AG04450 (cell line): Measurements from ENCODE around the gene CFAP68. TPM values are rescaled to one million over a fixed set of nuclear protein-coding genes. Genes with fewer than 3 reads are reported as not detected.

Source experiments
- CTCF ChIA-PET: fragments of 300-600, 350-600 bp; formaldehyde crosslinking; extraction: SDS; loops from one replicate; lab custom pipeline; 2022; ENCODE audit warnings: antibody characterized with exemption, inconsistent platforms; lab: Charles Lee
- POLR2A ChIA-PET: fragments of 350-600 bp; formaldehyde crosslinking; extraction: SDS; loops from one replicate; lab custom pipeline; 2021; ENCODE audit warnings: antibody characterized with exemption, inconsistent platforms; lab: Yijun Ruan, JAX
- DNase-seq: peaks from one replicate; pipeline ENCODE4 v3.0.0-alpha.2; 2011; ENCODE audit warnings: low read depth, low spot score
- H3K27ac ChIP-seq: one replicate; pipeline ENCODE4 v1.5.1; 2012; ENCODE audit warnings: low read depth, low read length, control low read depth
- H3K27me3 ChIP-seq: one replicate; pipeline ENCODE4 v1.6.0; 2012; ENCODE audit warnings: low read length; ENCODE audit not compliant: control insufficient read depth, insufficient read depth
- H3K4me3 ChIP-seq: 2 replicates; pipeline ENCODE4 v1.5.1; 2011; ENCODE audit warnings: mild to moderate bottlenecking, low read depth, low read length, control low read depth
- H3K9me3 ChIP-seq: 2 replicates; pipeline ENCODE4 v1.5.1; 2012; ENCODE audit warnings: low read length; ENCODE audit not compliant: control insufficient read depth, insufficient read depth
- polyA plus RNA-seq: library from polyadenylated mRNA; depleted of rRNA; stranded (reverse); fragments of >200 nt; gene quantifications from 2 replicates; pipeline ENCODE4 v1.2.3, GENCODE V29; 2011
- TF ChIP-seq, protein P1 (sequence below): IDR thresholded peaks from 2 replicates; pipeline ENCODE4 v1.5.1; 2011; ENCODE audit warnings: low read depth, low read length, control low read depth, inconsistent platforms

The CFAP68 gene
- polyA plus RNA-seq, 1 experiment: 45.1 TPM

DNA sequence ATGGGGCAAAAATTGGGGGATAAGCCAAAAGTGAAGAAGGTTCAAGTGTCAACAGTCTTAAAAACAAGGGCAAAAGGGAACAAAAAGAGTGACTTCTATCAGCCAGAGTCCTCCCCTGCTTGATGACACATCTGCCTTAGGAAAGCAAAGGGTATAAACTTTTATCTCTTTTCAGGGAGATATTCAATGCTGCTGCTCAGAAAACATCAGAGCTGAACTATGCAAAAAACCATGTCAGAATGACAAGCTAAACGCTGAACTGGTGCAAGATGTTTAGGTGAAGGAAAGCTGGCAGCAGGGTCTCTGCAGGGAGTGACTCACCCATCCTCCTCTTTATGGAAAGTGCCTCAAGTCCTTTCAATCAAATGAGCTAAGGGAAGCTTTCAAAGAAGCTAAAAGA, 32.7 kb upstream of the CFAP68 start:
- CTCF ChIA-PET: interaction anchor here (0.8 to 2.2 kb wide), 9 partner anchors 13 to 282 kb away, joined by 3 to 8 read pairs (median 4); no protein-coding TSS in a partner anchor
- POLR2A ChIA-PET: interaction anchor here (0.7 to 1.4 kb wide), 3 partner anchors 9 to 433 kb away, joined by 3 to 7 read pairs (median 3); no protein-coding TSS in a partner anchor

DNA sequence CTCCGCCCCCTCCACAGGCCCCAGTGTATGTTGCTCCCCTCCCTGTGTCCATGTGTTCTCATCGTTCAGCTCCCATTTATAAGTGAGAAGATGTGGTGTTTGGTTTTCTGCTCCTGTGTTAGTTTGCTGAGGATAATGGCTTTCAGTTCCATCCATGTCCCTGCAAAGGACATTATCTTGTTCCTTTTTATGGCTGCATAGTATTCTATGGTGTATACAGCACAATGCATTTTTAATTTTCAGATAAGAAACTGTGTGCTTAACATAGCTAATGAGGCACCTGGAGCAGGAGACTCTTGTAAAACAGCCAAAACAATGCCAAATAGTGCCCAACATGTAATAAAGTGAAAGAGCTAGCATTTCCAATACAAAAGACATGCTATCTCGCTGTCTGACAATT, 29.7 kb upstream of the CFAP68 start:
- no peak overlapping the region for H3K27ac ChIP-seq
- TF ChIP-seq, protein P1, sequence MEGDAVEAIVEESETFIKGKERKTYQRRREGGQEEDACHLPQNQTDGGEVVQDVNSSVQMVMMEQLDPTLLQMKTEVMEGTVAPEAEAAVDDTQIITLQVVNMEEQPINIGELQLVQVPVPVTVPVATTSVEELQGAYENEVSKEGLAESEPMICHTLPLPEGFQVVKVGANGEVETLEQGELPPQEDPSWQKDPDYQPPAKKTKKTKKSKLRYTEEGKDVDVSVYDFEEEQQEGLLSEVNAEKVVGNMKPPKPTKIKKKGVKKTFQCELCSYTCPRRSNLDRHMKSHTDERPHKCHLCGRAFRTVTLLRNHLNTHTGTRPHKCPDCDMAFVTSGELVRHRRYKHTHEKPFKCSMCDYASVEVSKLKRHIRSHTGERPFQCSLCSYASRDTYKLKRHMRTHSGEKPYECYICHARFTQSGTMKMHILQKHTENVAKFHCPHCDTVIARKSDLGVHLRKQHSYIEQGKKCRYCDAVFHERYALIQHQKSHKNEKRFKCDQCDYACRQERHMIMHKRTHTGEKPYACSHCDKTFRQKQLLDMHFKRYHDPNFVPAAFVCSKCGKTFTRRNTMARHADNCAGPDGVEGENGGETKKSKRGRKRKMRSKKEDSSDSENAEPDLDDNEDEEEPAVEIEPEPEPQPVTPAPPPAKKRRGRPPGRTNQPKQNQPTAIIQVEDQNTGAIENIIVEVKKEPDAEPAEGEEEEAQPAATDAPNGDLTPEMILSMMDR: no peak
- DNase-seq: no peak
- H3K4me3 ChIP-seq: no peak overlapping the region
- POLR2A ChIA-PET: no interaction called here
- no peaks in the 10 kb centered on the region for H3K9me3 ChIP-seq
- no peaks in the 10 kb centered on the region for H3K27me3 ChIP-seq
- CTCF ChIA-PET: interaction anchor here (1.0 to 1.3 kb wide), 3 partner anchors 8 to 72 kb away, joined by 3 to 4 read pairs (median 3); no protein-coding TSS in a partner anchor

More for the DNA sequence above, 32.7 kb upstream of the CFAP68 start:
- H3K9me3 ChIP-seq: no peaks in the 10 kb centered on the region
- H3K27ac ChIP-seq: peak overlapping the region; percentile 34
- DNase-seq: peak; percentile 63
- H3K4me3 ChIP-seq: no peak overlapping the region
- no peaks in the 10 kb centered on the region for H3K27me3 ChIP-seq
- TF ChIP-seq, protein P1: no peak

DNA sequence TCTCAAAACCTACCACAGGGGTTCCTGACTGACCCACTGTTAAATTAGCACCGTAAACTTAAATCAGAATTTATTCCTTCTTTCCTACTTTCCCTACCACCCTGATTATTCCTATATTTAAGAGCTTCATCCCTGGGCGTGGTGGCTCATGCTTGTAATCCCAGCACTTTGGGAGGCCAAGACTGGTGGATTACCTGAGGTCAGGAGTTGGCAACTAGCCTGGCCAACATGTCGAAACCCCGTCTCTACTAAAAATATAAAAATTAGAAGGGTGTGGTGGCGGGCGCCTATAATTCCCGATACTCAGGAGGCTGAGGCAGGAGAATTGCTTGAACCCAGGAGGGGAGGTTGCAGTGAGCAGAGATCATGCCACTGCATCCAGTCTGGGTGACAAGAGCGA, 28.3 kb upstream of the CFAP68 start:
- CTCF ChIA-PET: interaction anchor here (0.5 to 3.4 kb wide), 21 partner anchors 8 to 405 kb away, joined by 3 to 16 read pairs (median 4); no protein-coding TSS in a partner anchor

DNA sequence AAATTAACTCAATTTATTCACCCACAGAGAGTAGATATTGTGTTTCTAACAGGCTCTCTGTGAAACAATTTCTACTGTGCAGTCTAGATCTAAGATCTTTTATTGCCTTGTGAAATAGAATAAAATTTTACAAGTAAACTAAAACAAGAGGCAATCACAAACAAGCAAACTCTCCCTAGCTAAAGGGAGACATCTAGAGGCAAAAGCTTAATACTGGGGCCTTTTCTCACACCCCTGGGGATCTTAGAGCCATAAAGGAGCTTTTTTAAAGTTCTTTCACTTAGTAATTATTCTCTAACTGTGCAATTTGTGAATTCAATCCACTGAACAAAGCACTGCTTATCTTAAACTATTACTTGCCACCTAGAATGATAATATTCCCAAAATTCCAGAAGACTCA, 27.7 kb upstream of the CFAP68 start:
- Histone ChIP-seq H3K4me3 (no peak overlapping the region), H3K27me3 (no peaks in the 10 kb centered on the region), H3K9me3 (no peaks in the 10 kb centered on the region), H3K27ac (no peak overlapping the region)
- POLR2A ChIA-PET: no interaction called here
- TF ChIP-seq, protein P1: peak; percentile 66
- DNase-seq: no peak
- CTCF ChIA-PET: interaction anchor here (0.5 to 3.4 kb wide), 29 partner anchors 9 to 406 kb away, joined by 3 to 16 read pairs (median 4); no protein-coding TSS in a partner anchor

More for the DNA sequence above, 28.3 kb upstream of the CFAP68 start:
- POLR2A ChIA-PET: interaction anchor here (0.7 kb wide), 1 partner anchor 17 kb away, joined by 4 read pairs; no protein-coding TSS in a partner anchor
- no peak for DNase-seq
- TF ChIP-seq, protein P1: no peak
- H3K27ac ChIP-seq: no peak overlapping the region
- no peaks in the 10 kb centered on the region for H3K27me3 ChIP-seq
- H3K9me3 ChIP-seq: no peaks in the 10 kb centered on the region
- H3K4me3 ChIP-seq: no peak overlapping the region

DNA sequence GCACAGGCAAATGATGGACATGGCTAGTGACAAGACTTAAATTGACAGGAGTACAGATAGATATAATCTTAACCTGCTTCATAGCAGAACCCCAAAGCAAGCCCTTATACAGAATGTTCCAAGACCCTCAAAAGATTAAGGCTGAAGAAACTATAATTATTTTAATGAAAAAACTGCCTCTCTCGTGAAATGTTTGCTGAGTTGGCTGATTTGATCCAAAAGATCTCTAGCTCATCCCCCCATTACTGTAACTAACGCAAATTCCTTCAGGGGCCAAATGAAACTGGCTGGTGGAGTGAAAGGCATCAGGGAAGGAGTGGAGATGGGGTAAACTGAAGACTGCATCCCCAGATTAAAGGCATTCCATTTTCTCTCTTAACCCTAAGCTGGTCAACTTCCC, 27.2 kb upstream of the CFAP68 start:
- H3K9me3 ChIP-seq: no peaks in the 10 kb centered on the region
- no peak for DNase-seq
- TF ChIP-seq, protein P1: no peak
- no peak overlapping the region for H3K27ac ChIP-seq
- H3K4me3 ChIP-seq: no peak overlapping the region
- POLR2A ChIA-PET: no interaction called here
- CTCF ChIA-PET: interaction anchor here (0.6 to 3.4 kb wide), 28 partner anchors 8 to 406 kb away, joined by 3 to 16 read pairs (median 4); no protein-coding TSS in a partner anchor
- H3K27me3 ChIP-seq: no peaks in the 10 kb centered on the region
